PFSK-1 (cell line): ENCODE measurements around the gene MIDN.

Experiments
- FOXP2 ChIP-seq: optimal IDR thresholded peaks from 2 replicates; pipeline ENCODE3; 2011; ENCODE audit warnings: borderline replicate concordance, control low read depth, inconsistent platforms; ENCODE audit not compliant: insufficient read depth; ENCODE audit errors: extremely low read length, extremely low read depth
- POLR2AphosphoS5 ChIP-seq: IDR thresholded peaks from 2 replicates; pipeline ENCODE4 v1.6.1; 2012; ENCODE audit warnings: low read depth, mild to moderate bottlenecking, control low read depth, low read length, moderate library complexity
- REST ChIP-seq, 2 experiments: IDR thresholded peaks; 2 replicates each; pipeline versions ENCODE4 v1.6.1 to v1.8.0; 2011 to 2012; ENCODE audit warnings: low read depth in 2 of 2, low read length in 2 of 2, control low read depth in 1 of 2, inconsistent platforms in 1 of 2, mild to moderate bottlenecking in 1 of 2, moderate library complexity in 1 of 2; ENCODE audit not compliant: insufficient read depth in 1 of 2
- SIN3A ChIP-seq: IDR thresholded peaks from 2 replicates; pipeline ENCODE4 v1.6.1; 2012; ENCODE audit warnings: mild to moderate bottlenecking, low read length, moderate library complexity, borderline replicate concordance; ENCODE audit not compliant: insufficient read depth
- TAF1 ChIP-seq: IDR thresholded peaks from 2 replicates; pipeline ENCODE4 v1.6.1; 2012; ENCODE audit warnings: low read length, control low read depth, borderline replicate concordance; ENCODE audit not compliant: insufficient read depth

MIDN gene

GRCh38 chr19:1229924-1230782 is 18.2 kb upstream of the MIDN start:
- no peak for TF ChIP-seq TAF1
- no peak for TF ChIP-seq REST (IDR thresholded peaks at IDR 0.05; ENCODE audit: insufficient read depth in 1 of 2, low read depth in 2 of 2, low read length in 2 of 2)
- no peak for TF ChIP-seq POLR2AphosphoS5
- TF ChIP-seq SIN3A = no peak
- no peak for TF ChIP-seq FOXP2

DNA sequence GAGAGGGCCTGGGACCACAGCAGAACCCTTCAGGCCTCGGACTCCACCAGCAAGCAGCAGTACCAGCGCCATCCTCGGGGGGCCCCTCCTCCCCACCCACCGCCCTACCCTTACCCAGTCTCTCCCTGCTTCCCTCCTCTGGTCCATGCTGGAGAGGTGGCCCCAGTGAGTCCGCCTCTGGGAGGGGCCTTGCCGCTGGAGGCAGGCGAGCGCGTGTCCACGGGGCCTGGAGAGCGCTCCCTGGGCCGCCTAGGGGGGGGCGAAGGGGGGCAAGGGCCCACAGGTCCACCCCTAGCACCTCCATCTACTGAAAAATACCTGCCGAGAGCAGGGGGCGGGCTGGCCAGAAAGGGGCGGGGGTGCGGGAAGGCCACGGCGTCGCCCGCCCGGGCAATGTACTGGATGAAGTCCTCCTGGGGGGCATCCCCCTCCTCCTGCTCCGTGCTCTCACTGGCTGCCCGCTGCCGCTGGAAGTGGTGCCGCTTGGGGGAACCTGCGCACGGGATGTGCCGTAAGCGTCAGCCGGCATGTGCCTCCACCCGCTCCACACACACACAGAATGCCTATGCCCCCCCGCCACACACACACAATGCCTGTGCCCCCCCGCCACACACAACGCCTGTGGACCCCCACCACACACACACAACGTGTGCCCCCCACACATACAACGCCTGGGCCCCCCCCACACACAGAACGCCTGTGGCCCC is 17.4 kb upstream of the MIDN start:
- TF ChIP-seq POLR2AphosphoS5 (no peak), FOXP2 (no peak), REST (IDR thresholded peaks at IDR 0.05; ENCODE audit: insufficient read depth in 1 of 2, low read depth in 2 of 2, low read length in 2 of 2) (no peak), SIN3A (no peak), TAF1 (no peak)

DNA sequence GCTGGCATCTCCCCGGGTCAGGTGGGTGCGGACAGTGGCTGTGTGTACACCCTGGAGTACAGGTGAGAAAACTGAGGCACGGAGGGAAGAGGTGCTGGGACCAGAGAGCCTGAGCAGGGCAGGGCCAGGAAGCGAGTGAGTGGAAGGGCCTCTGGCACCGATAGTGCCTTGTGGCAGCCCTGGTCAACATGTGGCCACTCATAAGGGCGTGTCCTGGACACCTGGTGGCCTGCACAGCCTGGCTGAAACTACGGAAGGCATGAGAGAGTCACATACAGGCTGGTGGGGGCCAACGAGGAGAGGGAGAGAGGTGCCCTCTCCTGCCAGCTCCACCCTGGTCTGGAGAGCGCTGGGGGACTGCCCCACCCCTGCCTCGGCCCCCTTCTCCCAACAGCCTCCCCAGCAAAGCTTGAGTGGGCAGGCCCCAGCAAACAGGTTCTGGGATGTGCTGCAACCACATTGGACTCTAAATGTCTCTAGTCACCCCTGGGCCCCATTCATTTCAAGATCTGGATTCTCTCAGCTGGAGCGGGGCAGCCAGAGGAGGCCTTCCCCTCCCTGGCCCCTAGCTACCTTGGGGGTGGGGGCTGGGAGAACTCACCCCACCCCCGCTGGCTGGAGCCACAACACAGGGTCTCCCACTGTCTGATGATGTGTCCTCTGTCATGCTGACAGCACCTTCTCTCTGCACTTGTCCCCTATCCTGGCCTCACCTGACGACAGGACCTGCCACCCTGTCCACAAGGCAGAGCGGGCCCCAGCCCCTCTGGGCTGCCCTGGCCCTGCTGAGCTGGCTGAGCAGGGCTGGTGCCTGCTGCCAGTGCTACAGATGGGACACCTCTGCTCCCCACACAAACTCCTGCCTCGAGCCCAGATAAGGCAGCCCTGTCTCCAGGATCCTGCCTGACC is 16.4 kb upstream of the MIDN start:
- TF ChIP-seq TAF1 = no peak
- TF ChIP-seq POLR2AphosphoS5 = no peak
- no peak for TF ChIP-seq SIN3A
- TF ChIP-seq FOXP2 = no peak
- no peak for TF ChIP-seq REST (IDR thresholded peaks at IDR 0.05; ENCODE audit: insufficient read depth in 1 of 2, low read depth in 2 of 2, low read length in 2 of 2)

GRCh38 chr19:1232652-1233072 is 15.7 kb upstream of the MIDN start:
- TF ChIP-seq POLR2AphosphoS5 (no peak), SIN3A (no peak), REST (IDR thresholded peaks at IDR 0.05; ENCODE audit: insufficient read depth in 1 of 2, low read depth in 2 of 2, low read length in 2 of 2) (no peak), TAF1 (no peak), FOXP2 (no peak)
